COLO668 (cell line): ENCODE measurements around the gene APOF.
"Not testable (repeated sequence)": the region's sequence is repeated elsewhere in the genome, so short reads cannot be mapped to it uniquely, and the experiment has no call there.

Experiments used
- DNase-seq: peaks from one replicate; lab custom pipeline; 2025; ENCODE audit not compliant: unreplicated experiment; lab: John Stamatoyannopoulos, UW

APOF gene

GRCh38 chr12:56333679-56334489 lies 28.8 kb downstream of the APOF start, which contains the start of gene PAN2:
TSS of gene PAN2 (minus strand) at chr12:56334000. CDS start at chr12:56333094, 906 bp downstream.
- DNase-seq = peak; percentile 93

GRCh38 chr12:56333197-56333678 lies 29.4 kb downstream of the APOF start:
- DNase-seq = no peak

GRCh38 chr12:56332512-56333196 lies 30.0 kb downstream of the APOF start:
- DNase-seq = no peak

- no peak for DNase-seq
Observed at GRCh38 chr12:56330936-56331490, 31.6 kb downstream of the APOF start.

GRCh38 chr12:56326533-56326932 lies 36.1 kb downstream of the APOF start:
- no peak for DNase-seq

GRCh38 chr12:56326126-56326525 lies 36.5 kb downstream of the APOF start:
- no peak for DNase-seq

- no peak for DNase-seq
Observed at GRCh38 chr12:56324206-56324605, 38.5 kb downstream of the APOF start.

- DNase-seq = not testable (repeated sequence)
Observed at GRCh38 chr12:56321610-56322009, 41.0 kb downstream of the APOF start.

GRCh38 chr12:56321027-56321426 lies 41.6 kb downstream of the APOF start:
- no peak for DNase-seq

GRCh38 chr12:56317675-56318074 lies 45.0 kb downstream of the APOF start:
- no peak for DNase-seq

- DNase-seq = peak; percentile 93
Observed at GRCh38 chr12:56315622-56316473, 46.8 kb downstream of the APOF start, which contains the start of gene CNPY2. TSS of gene CNPY2 (minus strand) at chr12:56315988. CDS start at chr12:56315217, 771 bp downstream.

- peak; percentile 27 for DNase-seq
Observed at GRCh38 chr12:56315249-56315621, 47.4 kb downstream of the APOF start.

GRCh38 chr12:56311003-56311402 lies 51.7 kb downstream of the APOF start:
- DNase-seq = no peak
